WTC11 (cell line): ENCODE data around the gene EFNB3. TPM values are rescaled to one million over a fixed set of nuclear protein-coding genes. Genes with fewer than 3 reads are reported as not detected.

Experiments
- ATAC-seq: fragments of 200-7000 bp; cut with Tn5 transposase; 2 replicates; pipeline ENCODE4 v1.10.0; 2021; ENCODE audit warnings: mild to moderate bottlenecking, moderate library complexity
- CTCF ChIA-PET: fragments of 300-600 bp; sonication (Branson Sonifier 250); formaldehyde crosslinking; loops from one replicate; lab custom pipeline; 2021; ENCODE audit warnings: antibody characterized with exemption; lab: Charles Lee
- POLR2A ChIA-PET: fragments of 350-600 bp; sonication (Branson Sonifier 250); formaldehyde crosslinking; loops from one replicate; lab custom pipeline; 2021; ENCODE audit warnings: antibody characterized with exemption; lab: Charles Lee
- DNase-seq: peaks from one replicate; pipeline ENCODE4 v3.0.0; 2021; ENCODE audit warnings: low spot score
- H3K27ac Mint-ChIP-seq: 2 replicates; pipeline ENCODE4 v1.8.0; 2021; ENCODE audit warnings: mixed read lengths
- H3K27me3 Mint-ChIP-seq: 2 replicates; pipeline ENCODE4 v1.8.0; 2021; ENCODE audit warnings: low read depth, mild to moderate bottlenecking, moderate library complexity, mixed read lengths
- H3K36me3 Mint-ChIP-seq: 2 replicates; pipeline ENCODE4 v1.8.0; 2021; ENCODE audit warnings: mixed read lengths
- H3K4me1 Mint-ChIP-seq: 2 replicates; pipeline ENCODE4 v1.8.0; 2022; ENCODE audit warnings: mixed read lengths
- H3K4me3 Mint-ChIP-seq: 2 replicates; pipeline ENCODE4 v1.8.0; 2021; ENCODE audit warnings: mild to moderate bottlenecking, moderate library complexity, mixed read lengths
- H3K9me3 Mint-ChIP-seq: 2 replicates; pipeline ENCODE4 v1.8.0; 2021; ENCODE audit warnings: mixed read lengths
- ARID4B ChIP-seq: sonication (generic); formaldehyde crosslinking; IDR thresholded peaks from 2 replicates; pipeline ENCODE4 v1.8.0; 2023; ENCODE audit warnings: missing genetic modification reagents, mild to moderate bottlenecking, borderline replicate concordance
- CDX4 ChIP-seq: fragments of 250-450 bp; sonication (Bioruptor Pico); IDR thresholded peaks from 2 replicates; pipeline ENCODE4 v1.9.0; 2021; ENCODE audit warnings: moderate library complexity, mild to moderate bottlenecking, inconsistent platforms, borderline replicate concordance
- E2F1 ChIP-seq: sonication (generic); formaldehyde crosslinking; IDR thresholded peaks from 2 replicates; pipeline ENCODE4 v1.8.0; 2022; ENCODE audit warnings: mild to moderate bottlenecking, missing genetic modification reagents
- FOXK1 ChIP-seq: sonication (generic); formaldehyde crosslinking; IDR thresholded peaks from 2 replicates; pipeline ENCODE4 v1.8.0; 2022; ENCODE audit warnings: mild to moderate bottlenecking, moderate library complexity, missing genetic modification reagents
- FOXP1 ChIP-seq: sonication (generic); formaldehyde crosslinking; IDR thresholded peaks from 2 replicates; pipeline ENCODE4 v1.8.0; 2022; ENCODE audit warnings: missing genetic modification reagents, mild to moderate bottlenecking, moderate library complexity, borderline replicate concordance
- GABPB1 ChIP-seq: sonication (generic); formaldehyde crosslinking; IDR thresholded peaks from 2 replicates; pipeline ENCODE4 v1.8.1; 2023; ENCODE audit warnings: mild to moderate bottlenecking, missing genetic modification reagents
- GTF2I ChIP-seq: fragments of 250-450 bp; sonication (Bioruptor Pico); conservative IDR thresholded peaks from 2 replicates; pipeline ENCODE4 v1.4.0; 2021; ENCODE audit warnings: mild to moderate bottlenecking
- KAT7 ChIP-seq: sonication (generic); formaldehyde crosslinking; IDR thresholded peaks from 2 replicates; pipeline ENCODE4 v1.8.1; 2023; ENCODE audit warnings: missing genetic modification reagents, mild to moderate bottlenecking, borderline replicate concordance
- MAX ChIP-seq: sonication (generic); formaldehyde crosslinking; IDR thresholded peaks from 2 replicates; pipeline ENCODE4 v1.8.0; 2022; ENCODE audit warnings: mild to moderate bottlenecking, missing genetic modification reagents
- MXD4 ChIP-seq: fragments of 250-450 bp; sonication (Bioruptor Pico); IDR thresholded peaks from 2 replicates; pipeline ENCODE4 v1.8.0; 2021; ENCODE audit warnings: mild to moderate bottlenecking, moderate library complexity, borderline replicate concordance
- MYBL2 ChIP-seq: sonication (generic); formaldehyde crosslinking; IDR thresholded peaks from 2 replicates; pipeline ENCODE4 v1.8.1; 2023; ENCODE audit warnings: mild to moderate bottlenecking, moderate library complexity, missing genetic modification reagents
- NR1H2 ChIP-seq: sonication (generic); formaldehyde crosslinking; IDR thresholded peaks from 2 replicates; pipeline ENCODE4 v1.9.0; 2021; ENCODE audit warnings: mild to moderate bottlenecking, moderate library complexity, missing genetic modification reagents
- NR2C2 ChIP-seq: sonication (generic); formaldehyde crosslinking; IDR thresholded peaks from 2 replicates; pipeline ENCODE4 v1.8.0; 2022; ENCODE audit warnings: mild to moderate bottlenecking, missing genetic modification reagents
- OVOL2 ChIP-seq: fragments of 250-450 bp; sonication (Bioruptor Pico); IDR thresholded peaks from 2 replicates; pipeline ENCODE4 v1.9.0; 2021; ENCODE audit warnings: mild to moderate bottlenecking, borderline replicate concordance
- RELA ChIP-seq: sonication (generic); formaldehyde crosslinking; IDR thresholded peaks from 2 replicates; pipeline ENCODE4 v1.8.1; 2022; ENCODE audit warnings: missing genetic modification reagents, mild to moderate bottlenecking, borderline replicate concordance
- SMAD4 ChIP-seq: sonication (generic); formaldehyde crosslinking; IDR thresholded peaks from 2 replicates; pipeline ENCODE4 v1.8.0; 2022; ENCODE audit warnings: mild to moderate bottlenecking, missing genetic modification reagents
- TEAD1 ChIP-seq: sonication (generic); formaldehyde crosslinking; IDR thresholded peaks from 2 replicates; pipeline ENCODE4 v1.8.0; 2022; ENCODE audit warnings: mild to moderate bottlenecking, missing genetic modification reagents
- USF2 ChIP-seq: sonication (generic); formaldehyde crosslinking; IDR thresholded peaks from 2 replicates; pipeline ENCODE4 v1.8.1; 2023; ENCODE audit warnings: mild to moderate bottlenecking, missing genetic modification reagents, moderate library complexity
- ZNF219 ChIP-seq: sonication (generic); formaldehyde crosslinking; IDR thresholded peaks from 2 replicates; pipeline ENCODE4 v1.8.0; 2023; ENCODE audit warnings: missing genetic modification reagents, mild to moderate bottlenecking, borderline replicate concordance
- ZNF281 ChIP-seq: sonication (generic); formaldehyde crosslinking; IDR thresholded peaks from 2 replicates; pipeline ENCODE4 v1.8.0; 2023; ENCODE audit warnings: mild to moderate bottlenecking, missing genetic modification reagents
- total RNA-seq: library from RNA; stranded (reverse); gene quantifications from 3 replicates; pipeline ENCODE4 v1.2.3, GENCODE V29; 2021

The EFNB3 gene
- total RNA-seq, 1 experiment from 2014 or later = 14.7 TPM

- no peak for TF ChIP-seq CDX4
Observed at GRCh38 chr17:7688808-7689316, 16.1 kb upstream of the EFNB3 start (continued).

- CTCF ChIA-PET = no interaction called here
Observed at GRCh38 chr17:7695586-7695985, 9.4 kb upstream of the EFNB3 start.

GRCh38 chr17:7697828-7698588, 7.0 kb upstream of the EFNB3 start:
- H3K4me3 Mint-ChIP-seq = no peak overlapping the region
- ChIA-PET CTCF (no interaction called here), POLR2A (no interaction called here)
- H3K36me3 Mint-ChIP-seq = peaks cover 22% of the 10 kb centered on the region
- no peaks in the 10 kb centered on the region for H3K27me3 Mint-ChIP-seq
- no peak overlapping the region for H3K27ac Mint-ChIP-seq
- DNase-seq (no peak), ATAC-seq (no peak)
- H3K9me3 Mint-ChIP-seq = no peaks in the 10 kb centered on the region
- H3K4me1 Mint-ChIP-seq = peaks cover 2% of the 10 kb centered on the region; the same call in 1 of the 2 replicates
- no peak for TF ChIP-seq FOXK1 (CRISPR knock-in tag)
- TF ChIP-seq SMAD4 (CRISPR knock-in tag) = no peak
- no peak for TF ChIP-seq FOXP1 (CRISPR knock-in tag)
- TF ChIP-seq NR1H2 (CRISPR knock-in tag) = no peak
- TF ChIP-seq MXD4 = no peak
- TF ChIP-seq ARID4B (CRISPR knock-in tag) = no peak
- TF ChIP-seq CDX4 = no peak

More at GRCh38 chr17:7695586-7695985, 9.4 kb upstream of the EFNB3 start:
- no peak for TF ChIP-seq GTF2I
- TF ChIP-seq GABPB1 (CRISPR knock-in tag) = no peak
- TF ChIP-seq USF2 (CRISPR knock-in tag) = no peak
- TF ChIP-seq KAT7 (CRISPR knock-in tag) = no peak
- no peak for TF ChIP-seq FOXP1 (CRISPR knock-in tag)
- no peak for TF ChIP-seq NR2C2 (CRISPR knock-in tag)
- TF ChIP-seq RELA (CRISPR knock-in tag) = no peak
- TF ChIP-seq ZNF219 = no peak
- TF ChIP-seq OVOL2 (CRISPR knock-in tag) = no peak
- no peak for TF ChIP-seq ZNF281 (CRISPR knock-in tag)
- no peak for TF ChIP-seq MYBL2 (CRISPR knock-in tag)
- TF ChIP-seq TEAD1 = no peak
- TF ChIP-seq MAX (CRISPR knock-in tag) = no peak
- TF ChIP-seq E2F1 (CRISPR knock-in tag) = no peak
- ATAC-seq (no peak), DNase-seq (no peak)
- POLR2A ChIA-PET = no interaction called here
- Mint-ChIP-seq H3K36me3 (peaks cover 24% of the 10 kb centered on the region), H3K4me3 (no peak overlapping the region), H3K9me3 (no peaks in the 10 kb centered on the region), H3K4me1 (no peaks in the 10 kb centered on the region), H3K27me3 (no peaks in the 10 kb centered on the region), H3K27ac (no peak overlapping the region; the same call in 1 of the 2 replicates)
